T-helper 1 cell (primary cell): ENCODE data around the gene LCN6.
"Not testable (repeated sequence)": the region's sequence is repeated elsewhere in the genome, so short reads cannot be mapped to it uniquely, and the experiment has no call there.

Source experiments
- DNase-seq, 5 donors: peaks; one replicate each; pipeline ENCODE4 v3.0.0-alpha.2; 2012 to 2020

LCN6 gene

GRCh38 chr9:136723362-136723976, 24.9 kb downstream of the LCN6 start:
- no peak for DNase-seq

- no peak for DNase-seq
Measured at GRCh38 chr9:136722969-136723356, 25.4 kb downstream of the LCN6 start.

GRCh38 chr9:136722093-136722968, 26.0 kb downstream of the LCN6 start:
- DNase-seq = no peak

GRCh38 chr9:136721339-136722092, 26.8 kb downstream of the LCN6 start:
- DNase-seq = no peak

- no peak for DNase-seq
Measured at GRCh38 chr9:136720898-136721338, 27.4 kb downstream of the LCN6 start.

- no peak for DNase-seq
Measured at GRCh38 chr9:136720251-136720897, 28.0 kb downstream of the LCN6 start.

GRCh38 chr9:136719195-136719880, 29.0 kb downstream of the LCN6 start:
- DNase-seq = no peak

GRCh38 chr9:136718345-136719194, 29.8 kb downstream of the LCN6 start:
- no peak for DNase-seq

GRCh38 chr9:136717399-136717798, 30.9 kb downstream of the LCN6 start:
- no peak for DNase-seq

GRCh38 chr9:136714893-136715274, 33.4 kb downstream of the LCN6 start:
- no peak for DNase-seq

- DNase-seq = no peak
Measured at GRCh38 chr9:136714096-136714892, 34.0 kb downstream of the LCN6 start.

- DNase-seq = no peak
Measured at GRCh38 chr9:136713550-136713949, 34.8 kb downstream of the LCN6 start.

- no peak for DNase-seq
Measured at GRCh38 chr9:136712690-136713544, 35.4 kb downstream of the LCN6 start.

GRCh38 chr9:136711751-136712689, 36.3 kb downstream of the LCN6 start, which contains the start of gene DIPK1B:
Gene DIPK1B, plus strand, starts transcription at chr9:136712572. Its CDS starts 94 bp downstream, at chr9:136712666.
- no peak for DNase-seq

- not testable (repeated sequence) for DNase-seq
Measured at GRCh38 chr9:136711219-136711648, 37.1 kb downstream of the LCN6 start.

GRCh38 chr9:136710543-136710942, 37.8 kb downstream of the LCN6 start:
- DNase-seq = no peak

- DNase-seq = no peak
Measured at GRCh38 chr9:136709454-136710109, 38.7 kb downstream of the LCN6 start.
